Measurements from ENCODE around the gene TSC2.

DNA sequence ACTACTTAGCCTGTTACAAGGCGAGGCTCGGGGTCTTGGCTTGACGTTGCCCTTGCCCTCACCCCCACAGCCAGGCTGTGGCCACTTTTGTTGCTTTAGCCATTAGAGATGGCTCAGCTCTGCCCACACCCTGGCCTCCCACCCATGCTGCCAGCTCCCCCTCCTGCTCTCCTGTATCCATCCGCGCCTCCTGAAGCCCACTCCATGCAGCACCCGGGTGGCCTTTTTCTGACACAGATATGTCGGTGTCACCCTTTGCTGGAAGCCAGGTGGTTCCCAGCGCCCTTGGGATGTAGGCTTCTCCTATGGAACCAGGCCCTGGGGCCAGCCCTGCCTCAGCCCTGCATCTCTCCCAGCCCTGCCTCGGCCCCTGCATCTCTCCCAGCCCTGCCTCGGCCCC, 9.7 kb downstream of the TSC2 start:
- TF ChIP-seq, protein P1, sequence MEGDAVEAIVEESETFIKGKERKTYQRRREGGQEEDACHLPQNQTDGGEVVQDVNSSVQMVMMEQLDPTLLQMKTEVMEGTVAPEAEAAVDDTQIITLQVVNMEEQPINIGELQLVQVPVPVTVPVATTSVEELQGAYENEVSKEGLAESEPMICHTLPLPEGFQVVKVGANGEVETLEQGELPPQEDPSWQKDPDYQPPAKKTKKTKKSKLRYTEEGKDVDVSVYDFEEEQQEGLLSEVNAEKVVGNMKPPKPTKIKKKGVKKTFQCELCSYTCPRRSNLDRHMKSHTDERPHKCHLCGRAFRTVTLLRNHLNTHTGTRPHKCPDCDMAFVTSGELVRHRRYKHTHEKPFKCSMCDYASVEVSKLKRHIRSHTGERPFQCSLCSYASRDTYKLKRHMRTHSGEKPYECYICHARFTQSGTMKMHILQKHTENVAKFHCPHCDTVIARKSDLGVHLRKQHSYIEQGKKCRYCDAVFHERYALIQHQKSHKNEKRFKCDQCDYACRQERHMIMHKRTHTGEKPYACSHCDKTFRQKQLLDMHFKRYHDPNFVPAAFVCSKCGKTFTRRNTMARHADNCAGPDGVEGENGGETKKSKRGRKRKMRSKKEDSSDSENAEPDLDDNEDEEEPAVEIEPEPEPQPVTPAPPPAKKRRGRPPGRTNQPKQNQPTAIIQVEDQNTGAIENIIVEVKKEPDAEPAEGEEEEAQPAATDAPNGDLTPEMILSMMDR (IDR thresholded peaks at IDR 0.05) = no peak
- TF ChIP-seq POLR2AphosphoS5 (IDR thresholded peaks at IDR 0.05) (no peak), EP300 (IDR thresholded peaks at IDR 0.05; ENCODE audit: low read depth) (no peak)

Measured in transverse colon (tissue), 4 donors.